Neural cell (in vitro differentiated cells): ENCODE measurements around the gene ARFRP1. TPM values are rescaled to one million over a fixed set of nuclear protein-coding genes. Genes with fewer than 3 reads are reported as not detected.

ENCODE experiments used
- H2AFZ ChIP-seq: fragments of 200-600, 300-800 bp; sonication (generic), shearing (Covaris generic); 2 replicates; pipeline ENCODE4 v1.6.0; 2014; ENCODE audit warnings: low read depth, mild to moderate bottlenecking, antibody characterized with exemption, low read length, moderate library complexity
- H3F3A ChIP-seq: fragments of 200-600 bp; shearing (Covaris generic); 2 replicates; pipeline ENCODE4 v1.6.1; 2016; ENCODE audit warnings: mild to moderate bottlenecking, moderate library complexity, mixed read lengths, antibody characterized with exemption, low read length; ENCODE audit not compliant: insufficient read depth, poor library complexity, severe bottlenecking
- H3K27ac ChIP-seq: fragments of 200-600, 300-800 bp; sonication (generic), shearing (Covaris generic); 2 replicates; pipeline ENCODE4 v1.5.1; 2014; ENCODE audit warnings: mild to moderate bottlenecking, low read length, moderate library complexity
- H3K27me3 ChIP-seq: fragments of 300-800, 200-600 bp; sonication (generic), shearing (Covaris generic); 2 replicates; pipeline ENCODE4 v1.6.0; 2014; ENCODE audit warnings: mild to moderate bottlenecking, low read depth, low read length, moderate library complexity; ENCODE audit not compliant: insufficient read depth
- H3K36me3 ChIP-seq: fragments of 300-800, 200-600 bp; sonication (generic), shearing (Covaris generic); 2 replicates; pipeline ENCODE4 v1.5.1; 2014; ENCODE audit warnings: mild to moderate bottlenecking, antibody characterized with exemption, low read length, moderate library complexity; ENCODE audit not compliant: insufficient read depth
- H3K4me2 ChIP-seq: fragments of 300-800, 200-600 bp; sonication (generic), shearing (Covaris generic); 2 replicates; pipeline ENCODE4 v1.6.0; 2014; ENCODE audit warnings: mild to moderate bottlenecking, low read length
- H3K4me3 ChIP-seq: fragments of 300-800, 200-600 bp; sonication (generic), shearing (Covaris generic); 2 replicates; pipeline ENCODE4 v1.5.1; 2014; ENCODE audit warnings: mild to moderate bottlenecking, low read length, moderate library complexity
- H3K79me2 ChIP-seq: fragments of 200-600 bp; shearing (Covaris generic); replicated peaks from 2 replicates; pipeline ENCODE4 v1.6.0; 2014; ENCODE audit warnings: mild to moderate bottlenecking, low read length, moderate library complexity; ENCODE audit not compliant: insufficient read depth
- H3K9ac ChIP-seq: fragments of 300-800, 200-600 bp; sonication (generic), shearing (Covaris generic); 2 replicates; pipeline ENCODE4 v1.6.1; 2016; ENCODE audit warnings: mild to moderate bottlenecking, low read length, mixed read lengths
- H3K9me2 ChIP-seq: fragments of 200-600 bp; shearing (Covaris generic); 2 replicates; pipeline ENCODE4 v1.6.1; 2016; ENCODE audit warnings: mild to moderate bottlenecking, low read length, mixed read lengths; ENCODE audit not compliant: insufficient read depth
- H3K9me3 ChIP-seq: fragments of 200-600, 300-800 bp; sonication (generic), shearing (Covaris generic); 2 replicates; pipeline ENCODE4 v1.6.1; 2016; ENCODE audit warnings: mild to moderate bottlenecking, mixed run types, low read length, moderate library complexity, mixed read lengths
- H4K20me1 ChIP-seq: fragments of 200-600 bp; shearing (Covaris generic); 2 replicates; pipeline ENCODE4 v1.6.1; 2016; ENCODE audit warnings: mild to moderate bottlenecking, mixed run types; ENCODE audit not compliant: insufficient read depth
- CTCF ChIP-seq: fragments of 450-650 bp; IDR thresholded peaks from 2 replicates; pipeline ENCODE4 v1.5.1; 2014; ENCODE audit warnings: antibody characterized with exemption, mild to moderate bottlenecking, moderate library complexity; ENCODE audit not compliant: poor library complexity, severe bottlenecking
- EP300 ChIP-seq: fragments of 450-650 bp; conservative IDR thresholded peaks from 2 replicates; pipeline ENCODE4 v1.6.1; 2014; ENCODE audit warnings: antibody characterized with exemption, mild to moderate bottlenecking, moderate library complexity; ENCODE audit not compliant: poor library complexity, severe bottlenecking
- EZH2 ChIP-seq: fragments of 200-600, 300-800 bp; shearing (Covaris generic), sonication (generic); IDR thresholded peaks from 2 replicates; pipeline ENCODE4 v1.6.1; 2014; ENCODE audit warnings: antibody characterized with exemption, low read length, borderline replicate concordance, mild to moderate bottlenecking; ENCODE audit not compliant: insufficient read depth, poor library complexity, severe bottlenecking
- MXI1 ChIP-seq: fragments of 450-650 bp; conservative IDR thresholded peaks from 2 replicates; pipeline ENCODE4 v1.6.1; 2014; ENCODE audit warnings: antibody characterized with exemption, mild to moderate bottlenecking; ENCODE audit not compliant: poor library complexity, severe bottlenecking
- POLR2AphosphoS5 ChIP-seq: IDR thresholded peaks from 2 replicates; pipeline ENCODE4 v1.6.1; 2012
- RAD21 ChIP-seq: fragments of 450-650 bp; conservative IDR thresholded peaks from 2 replicates; pipeline ENCODE4 v1.6.1; 2014; ENCODE audit warnings: antibody characterized with exemption, mild to moderate bottlenecking, moderate library complexity
- REST ChIP-seq: IDR thresholded peaks from 2 replicates; pipeline ENCODE4 v1.6.1; 2012; ENCODE audit warnings: borderline replicate concordance
- SMC3 ChIP-seq: fragments of 450-650 bp; conservative IDR thresholded peaks from 2 replicates; pipeline ENCODE4 v1.6.1; 2014; ENCODE audit warnings: antibody characterized with exemption, mild to moderate bottlenecking, moderate library complexity; ENCODE audit not compliant: poor library complexity
- TAF1 ChIP-seq: IDR thresholded peaks from 2 replicates; pipeline ENCODE4 v1.6.1; 2012; ENCODE audit warnings: low read depth
- polyA plus RNA-seq: library from polyadenylated mRNA; depleted of rRNA; stranded (reverse); fragments of >200 nt; gene quantifications from 2 replicates; pipeline ENCODE4 v1.2.3, GENCODE V29; 2014

ARFRP1 gene
- polyA plus RNA-seq, 1 donor from 2014 or later = 70.9 TPM

GRCh38 chr20:63706852-63707557 is 771 bp downstream of the ARFRP1 start:
- Histone ChIP-seq H3K9me2 (no peaks in the 10 kb centered on the region), H3K27ac (peak overlapping the region; percentile 70), H3K4me3 (peak overlapping the region; percentile 96), H4K20me1 (no peaks in the 10 kb centered on the region), H3F3A (no peaks in the 10 kb centered on the region), H2AFZ (no peak overlapping the region), H3K9ac (peak overlapping the region; percentile 86), H3K27me3 (no peaks in the 10 kb centered on the region), H3K4me2 (peak overlapping the region; percentile 49), H3K36me3 (peaks cover 3% of the 10 kb centered on the region), H3K79me2 (peaks cover 29% of the 10 kb centered on the region), H3K9me3 (no peaks in the 10 kb centered on the region)
- TF ChIP-seq CTCF (peak; percentile 46), REST (no peak)

GRCh38 chr20:63706027-63706695 is 1.6 kb downstream of the ARFRP1 start:
- TF ChIP-seq POLR2AphosphoS5 = no peak
- no peak for TF ChIP-seq EZH2
- no peak for TF ChIP-seq SMC3
- no peak for TF ChIP-seq MXI1
- TF ChIP-seq TAF1 = no peak
- TF ChIP-seq REST = no peak
- no peak for TF ChIP-seq EP300
- TF ChIP-seq RAD21 = no peak
- no peak for TF ChIP-seq CTCF
- H3K4me2 ChIP-seq = peak overlapping the region; percentile 49
- H3K9me3 ChIP-seq = no peaks in the 10 kb centered on the region
- no peak overlapping the region for H2AFZ ChIP-seq
- H3K9me2 ChIP-seq = no peaks in the 10 kb centered on the region
- peak overlapping the region; percentile 96 for H3K4me3 ChIP-seq
- no peaks in the 10 kb centered on the region for H4K20me1 ChIP-seq
- H3K9ac ChIP-seq = peak overlapping the region; percentile 86
- no peaks in the 10 kb centered on the region for H3K36me3 ChIP-seq
- peaks cover 27% of the 10 kb centered on the region for H3K79me2 ChIP-seq
- no peaks in the 10 kb centered on the region for H3K27me3 ChIP-seq
- no peak overlapping the region for H3K27ac ChIP-seq
- no peaks in the 10 kb centered on the region for H3F3A ChIP-seq
